NCI-H2081 (cell line): Measurements from ENCODE around the gene ECM1.

ENCODE experiments used
- DNase-seq, 2 experiments: peaks; one replicate each; lab custom pipeline; 2025; lab: John Stamatoyannopoulos, UW

Gene ECM1

DNA sequence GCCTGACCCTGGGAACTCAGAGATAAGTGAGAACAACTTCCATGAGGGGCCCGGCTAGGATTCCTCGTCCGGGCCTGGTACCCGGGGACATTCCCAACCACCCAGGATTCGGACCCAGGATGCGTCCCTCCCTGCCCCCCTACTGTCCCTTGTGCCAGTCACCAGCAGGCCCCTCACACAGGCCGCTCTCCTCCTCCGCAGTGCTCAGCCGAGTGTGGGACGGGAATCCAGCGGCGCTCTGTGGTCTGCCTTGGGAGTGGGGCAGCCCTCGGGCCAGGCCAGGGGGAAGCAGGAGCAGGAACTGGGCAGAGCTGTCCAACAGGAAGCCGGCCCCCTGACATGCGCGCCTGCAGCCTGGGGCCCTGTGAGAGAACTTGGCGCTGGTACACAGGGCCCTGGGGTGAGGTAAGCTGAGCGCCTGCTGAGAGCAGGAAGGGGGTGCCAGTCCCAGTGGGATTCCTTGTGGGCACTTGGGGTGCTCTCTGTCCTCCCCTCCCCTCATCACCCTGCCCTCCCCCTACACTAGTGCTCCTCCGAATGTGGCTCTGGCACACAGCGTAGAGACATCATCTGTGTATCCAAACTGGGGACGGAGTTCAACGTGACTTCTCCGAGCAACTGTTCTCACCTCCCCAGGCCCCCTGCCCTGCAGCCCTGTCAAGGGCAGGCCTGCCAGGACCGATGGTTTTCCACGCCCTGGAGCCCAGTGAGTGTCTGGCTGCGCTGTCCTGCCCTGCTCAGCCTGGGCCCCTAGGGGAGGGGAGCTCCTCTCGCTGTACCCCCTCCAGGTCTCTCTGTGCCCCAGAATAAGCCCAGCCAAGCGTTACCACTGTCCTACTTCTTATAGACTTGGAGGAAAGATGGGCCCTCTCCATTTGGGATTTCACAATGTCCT lies 51.1 kb downstream of the ECM1 start:
- no peak for DNase-seq

DNA sequence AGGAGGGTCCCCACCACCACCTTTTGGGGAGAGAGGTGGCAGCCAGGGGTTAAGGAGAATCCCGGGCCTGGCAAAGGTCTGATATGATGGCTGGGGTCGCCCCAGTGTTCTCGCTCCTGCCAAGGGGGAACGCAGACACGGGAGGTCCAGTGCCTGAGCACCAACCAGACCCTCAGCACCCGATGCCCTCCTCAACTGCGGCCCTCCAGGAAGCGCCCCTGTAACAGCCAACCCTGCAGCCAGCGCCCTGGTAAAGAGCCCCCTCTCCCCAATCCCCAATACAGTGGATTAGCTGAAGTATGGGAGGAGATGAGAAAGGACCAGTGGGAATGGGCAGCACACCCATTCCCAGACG lies 51.7 kb downstream of the ECM1 start:
- no peak for DNase-seq

DNA sequence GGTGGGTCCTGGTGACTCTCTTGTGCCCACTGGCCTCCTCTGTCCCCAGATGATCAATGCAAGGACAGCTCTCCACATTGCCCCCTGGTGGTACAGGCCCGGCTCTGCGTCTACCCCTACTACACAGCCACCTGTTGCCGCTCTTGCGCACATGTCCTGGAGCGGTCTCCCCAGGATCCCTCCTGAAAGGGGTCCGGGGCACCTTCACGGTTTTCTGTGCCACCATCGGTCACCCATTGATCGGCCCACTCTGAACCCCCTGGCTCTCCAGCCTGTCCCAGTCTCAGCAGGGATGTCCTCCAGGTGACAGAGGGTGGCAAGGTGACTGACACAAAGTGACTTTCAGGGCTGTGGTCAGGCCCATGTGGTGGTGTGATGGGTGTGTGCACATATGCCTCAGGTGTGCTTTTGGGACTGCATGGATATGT lies 52.1 kb downstream of the ECM1 start:
- peak; percentile 70 to 82 for DNase-seq

DNA sequence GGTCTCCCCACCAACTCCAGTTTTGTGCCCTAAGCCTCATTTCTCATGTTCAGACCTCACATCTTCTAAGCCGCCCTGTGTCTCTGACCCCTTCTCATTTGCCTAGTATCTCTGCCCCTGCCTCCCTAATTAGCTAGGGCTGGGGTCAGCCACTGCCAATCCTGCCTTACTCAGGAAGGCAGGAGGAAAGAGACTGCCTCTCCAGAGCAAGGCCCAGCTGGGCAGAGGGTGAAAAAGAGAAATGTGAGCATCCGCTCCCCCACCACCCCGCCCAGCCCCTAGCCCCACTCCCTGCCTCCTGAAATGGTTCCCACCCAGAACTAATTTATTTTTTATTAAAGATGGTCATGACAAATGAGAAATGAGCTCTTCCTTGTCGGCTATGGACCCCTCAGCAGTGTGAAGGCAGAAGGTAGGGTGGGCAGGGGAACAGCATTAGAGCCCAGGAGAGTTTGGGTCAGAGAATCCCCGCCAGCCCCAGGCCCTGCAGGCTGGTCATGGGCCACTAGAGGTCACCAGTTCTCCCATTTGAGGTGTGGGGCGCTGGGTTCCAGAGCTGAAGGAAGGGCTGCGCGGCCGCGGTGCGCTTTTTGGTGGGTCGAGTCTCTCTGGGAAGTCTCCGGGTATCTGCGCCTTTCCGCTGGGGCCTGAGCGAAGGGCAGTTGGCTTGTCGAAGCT lies 52.8 kb downstream of the ECM1 start:
- DNase-seq, result peak; percentile 92

DNA sequence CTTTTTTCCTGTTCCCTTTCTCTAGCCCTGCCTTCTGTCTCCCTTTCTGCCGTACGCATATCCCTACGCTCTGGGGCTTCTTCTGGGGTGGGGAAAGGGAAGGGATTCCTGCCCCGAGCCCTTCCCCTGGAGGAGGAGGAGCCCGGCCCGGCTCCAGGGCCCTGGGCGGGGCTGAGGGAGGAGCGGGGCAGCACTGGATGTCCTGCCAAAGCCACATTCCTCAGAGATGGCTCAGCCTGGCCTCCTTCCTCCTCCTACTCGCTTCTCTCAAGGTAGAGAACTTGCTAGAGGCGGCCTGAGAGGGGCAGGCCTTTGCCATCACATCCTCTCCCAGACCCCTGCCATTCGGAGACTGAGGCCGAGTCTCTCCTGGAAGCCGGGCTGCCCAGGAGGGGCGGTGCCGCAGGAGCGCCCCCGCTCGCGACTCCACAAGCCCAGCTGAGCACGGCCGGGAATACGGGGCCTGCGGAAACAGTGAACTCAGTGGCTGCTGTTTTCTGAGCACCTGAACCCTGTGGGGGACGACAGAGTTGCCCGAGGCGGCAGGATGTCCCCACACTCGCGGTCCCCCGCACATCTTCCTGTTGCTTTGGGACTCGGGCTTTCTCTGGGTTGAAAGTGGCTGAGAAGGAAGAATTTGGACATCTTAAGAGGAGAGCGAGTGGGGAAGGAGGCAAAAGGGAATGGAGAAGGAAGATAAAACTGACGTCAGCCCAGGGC lies 53.5 kb downstream of the ECM1 start:
- peak; percentile 91 to 92 for DNase-seq

DNA sequence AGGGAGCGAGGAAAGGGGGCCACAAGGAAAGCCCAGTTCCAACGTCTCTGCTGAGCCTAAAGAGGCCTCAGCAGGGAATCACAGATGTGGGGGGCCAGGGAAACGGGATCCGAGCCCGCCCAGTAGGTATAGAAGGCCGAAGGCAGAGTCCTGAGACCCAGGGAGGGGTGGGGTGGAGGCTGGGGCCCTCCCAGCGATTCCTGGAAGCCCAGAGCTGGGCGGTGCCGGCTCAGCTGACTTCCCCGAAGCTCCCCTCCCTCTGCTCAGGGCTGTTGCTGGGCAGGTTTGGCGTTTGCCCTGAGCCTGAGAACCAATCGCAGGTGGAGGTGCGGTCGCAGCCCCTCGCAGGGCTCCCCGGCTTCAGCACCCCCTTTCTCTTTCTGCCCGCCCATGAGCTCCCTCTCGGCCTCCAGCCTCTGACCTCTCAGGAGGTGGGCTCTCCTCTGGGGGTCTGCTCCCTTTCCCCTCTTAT lies 54.1 kb downstream of the ECM1 start:
- peak; percentile 88 to 93 for DNase-seq

DNA sequence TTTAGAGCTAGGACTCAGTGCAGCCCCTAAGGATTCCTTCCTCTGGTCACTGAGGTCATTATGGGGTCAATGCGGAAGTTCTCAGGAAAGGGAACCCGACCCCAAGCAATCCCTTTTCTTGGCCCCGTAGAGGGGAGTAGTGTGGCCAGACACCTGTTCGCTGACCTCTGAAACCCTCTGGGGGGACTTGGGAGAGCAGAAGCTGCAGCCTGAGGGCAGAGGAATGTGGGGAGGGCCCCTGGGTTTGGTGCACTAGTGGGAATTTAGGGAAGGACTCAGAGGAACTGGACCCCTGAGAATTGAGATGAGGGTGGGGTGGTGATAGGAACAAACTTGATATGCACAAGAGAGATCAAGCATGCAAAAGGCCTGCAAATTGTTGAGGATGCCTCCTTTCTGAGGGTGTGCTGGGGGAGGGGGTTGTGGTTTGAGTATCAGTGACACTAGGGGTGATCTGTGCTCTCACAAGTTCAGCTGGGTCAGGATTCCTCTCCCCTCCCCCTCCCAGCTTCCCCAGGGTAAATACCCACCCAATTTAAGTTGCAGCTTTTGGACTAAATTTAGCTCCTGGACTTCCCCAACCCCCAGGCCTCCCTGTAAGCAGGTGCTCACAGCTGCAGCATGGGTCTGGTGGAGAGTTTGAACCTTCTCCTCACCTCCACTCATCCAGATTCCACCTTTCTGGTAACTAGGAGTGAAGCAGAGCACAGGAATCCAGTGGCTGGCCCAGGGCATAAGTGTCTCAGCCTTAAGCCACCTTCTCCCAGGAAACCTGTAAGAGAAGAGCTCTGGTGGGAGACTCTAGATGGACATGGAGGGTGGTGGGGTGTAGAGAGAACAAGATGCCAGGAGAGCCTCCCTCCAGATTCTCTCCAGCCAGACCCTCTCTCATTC lies 54.8 kb downstream of the ECM1 start:
- no peak for DNase-seq
